Endothelial cell (in vitro differentiated cells): ENCODE data around the gene WTAP. TPM values are rescaled to one million over a fixed set of nuclear protein-coding genes. Genes with fewer than 3 reads are reported as not detected.
"Not testable (repeated sequence)": the region's sequence is repeated elsewhere in the genome, so short reads cannot be mapped to it uniquely, and the experiment has no call there.

Experiments
- DNase-seq: peaks from one replicate; pipeline ENCODE4 v3.0.0; 2021; ENCODE audit warnings: low spot score
- H3K27ac Mint-ChIP-seq: one replicate; pipeline ENCODE4 v1.8.0; 2021; ENCODE audit warnings: mixed read lengths, inconsistent platforms; ENCODE audit not compliant: unreplicated experiment
- H3K27me3 Mint-ChIP-seq: one replicate; pipeline ENCODE4 v1.8.0; 2021; ENCODE audit warnings: mild to moderate bottlenecking, moderate library complexity, mixed read lengths, inconsistent platforms; ENCODE audit not compliant: unreplicated experiment
- H3K36me3 Mint-ChIP-seq: one replicate; pipeline ENCODE4 v1.8.0; 2021; ENCODE audit warnings: mild to moderate bottlenecking, low read depth, mixed read lengths, inconsistent platforms; ENCODE audit not compliant: unreplicated experiment
- H3K4me1 Mint-ChIP-seq: one replicate; pipeline ENCODE4 v1.8.0; 2021; ENCODE audit warnings: mild to moderate bottlenecking, mixed read lengths, inconsistent platforms; ENCODE audit not compliant: unreplicated experiment
- H3K4me3 Mint-ChIP-seq: one replicate; pipeline ENCODE4 v1.8.0; 2021; ENCODE audit warnings: mild to moderate bottlenecking, mixed read lengths, inconsistent platforms; ENCODE audit not compliant: unreplicated experiment
- H3K9me3 Mint-ChIP-seq: one replicate; pipeline ENCODE4 v1.8.0; 2021; ENCODE audit warnings: mixed read lengths, inconsistent platforms; ENCODE audit not compliant: unreplicated experiment
- CTCF ChIP-seq: fragments of 200-600 bp; sonication (generic); IDR thresholded peaks from one replicate; pipeline ENCODE4 v1.5.0; 2021; ENCODE audit warnings: antibody characterized with exemption; ENCODE audit not compliant: unreplicated experiment
- total RNA-seq: library from RNA; stranded (reverse); fragmentation: NEBNext Ultra II Directional; extraction: Animal tissue kit (Norgen Biotek cat#: 25700); gene quantifications from one replicate; pipeline ENCODE4 v1.2.1, GENCODE V29; 2021; ENCODE audit not compliant: unreplicated experiment

The WTAP gene
- total RNA-seq, 1 donor from 2014 or later: 95.4 TPM

DNA sequence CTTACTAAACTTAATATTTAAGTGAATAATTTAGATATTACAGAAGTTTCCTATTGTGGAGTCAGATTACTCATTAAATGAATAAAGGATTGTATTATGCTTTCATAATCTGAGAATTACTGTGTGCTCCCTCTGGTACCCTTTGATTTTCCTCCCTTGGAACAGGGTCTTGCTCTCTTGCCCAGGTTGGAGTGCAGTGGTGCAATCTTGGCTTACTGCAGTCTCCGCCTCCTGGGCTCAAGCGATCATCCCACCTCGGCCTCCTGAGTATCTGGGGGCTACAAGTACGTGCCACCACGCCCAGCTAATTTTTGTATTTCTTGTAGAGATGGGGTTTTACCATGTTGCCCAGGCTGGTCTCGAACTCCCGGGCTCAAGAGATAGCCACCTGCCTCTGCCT is 9.6 kb downstream of the WTAP start:
- Mint-ChIP-seq H3K4me3 (no peak overlapping the region), H3K36me3 (peaks cover 6% of the 10 kb centered on the region), H3K9me3 (no peaks in the 10 kb centered on the region), H3K27ac (no peak overlapping the region), H3K27me3 (no peaks in the 10 kb centered on the region), H3K4me1 (no peaks in the 10 kb centered on the region)
- TF ChIP-seq CTCF: no peak
- no peak for DNase-seq

GRCh38 chr6:159739341-159739740 is 12.0 kb downstream of the WTAP start:
- Mint-ChIP-seq H3K27ac (no peak overlapping the region), H3K27me3 (no peaks in the 10 kb centered on the region), H3K4me1 (no peaks in the 10 kb centered on the region), H3K4me3 (no peak overlapping the region), H3K36me3 (peaks cover 14% of the 10 kb centered on the region), H3K9me3 (no peaks in the 10 kb centered on the region)
- no peak for TF ChIP-seq CTCF
- no peak for DNase-seq

DNA sequence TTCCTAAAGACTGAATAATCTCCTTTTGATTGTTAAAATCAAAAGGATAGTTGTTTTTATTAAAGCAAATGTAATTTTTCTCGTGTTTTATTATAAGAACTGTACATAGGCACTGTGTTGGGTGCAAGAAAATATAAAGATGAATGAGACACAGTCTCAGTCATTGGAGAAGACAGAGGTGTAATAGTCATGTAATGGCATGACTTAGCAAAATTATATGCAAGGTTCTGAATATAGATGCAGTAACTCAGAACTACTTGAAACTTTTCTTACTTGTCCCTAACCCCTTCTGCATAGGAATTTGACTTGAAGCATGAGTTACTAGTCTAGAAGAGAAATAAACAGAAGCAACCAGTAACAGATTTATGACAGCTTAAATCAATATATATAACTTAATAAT is 14.9 kb downstream of the WTAP start:
- no peak for TF ChIP-seq CTCF
- no peaks in the 10 kb centered on the region for H3K9me3 Mint-ChIP-seq
- peaks cover 3% of the 10 kb centered on the region for H3K27me3 Mint-ChIP-seq
- H3K36me3 Mint-ChIP-seq: peaks cover 27% of the 10 kb centered on the region
- H3K4me1 Mint-ChIP-seq: no peaks in the 10 kb centered on the region
- DNase-seq: no peak
- no peak overlapping the region for H3K27ac Mint-ChIP-seq
- no peak overlapping the region for H3K4me3 Mint-ChIP-seq

DNA sequence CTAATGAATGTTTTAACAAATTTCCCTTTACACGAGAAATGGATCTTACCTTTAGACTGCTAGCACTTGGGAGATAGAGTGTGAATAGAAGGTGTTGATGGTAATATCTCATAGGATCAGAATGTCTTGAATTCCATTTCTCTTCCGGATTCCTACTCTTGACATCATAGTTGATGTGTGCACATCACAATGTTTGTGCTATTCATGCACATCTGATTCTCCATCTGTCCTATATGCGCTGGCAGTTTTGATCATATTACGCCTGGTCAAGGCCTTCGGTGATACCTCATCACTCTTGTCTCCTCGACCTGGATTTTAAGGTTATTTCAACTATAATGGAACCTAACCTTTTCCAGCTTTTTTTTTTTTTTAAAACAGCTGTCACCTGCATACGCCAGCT is 17.8 kb downstream of the WTAP start:
- no peak for TF ChIP-seq CTCF
- Mint-ChIP-seq H3K27me3 (peaks cover 3% of the 10 kb centered on the region), H3K4me1 (no peaks in the 10 kb centered on the region), H3K4me3 (no peak overlapping the region), H3K27ac (no peak overlapping the region), H3K36me3 (peaks cover 39% of the 10 kb centered on the region), H3K9me3 (no peaks in the 10 kb centered on the region)
- no peak for DNase-seq

DNA sequence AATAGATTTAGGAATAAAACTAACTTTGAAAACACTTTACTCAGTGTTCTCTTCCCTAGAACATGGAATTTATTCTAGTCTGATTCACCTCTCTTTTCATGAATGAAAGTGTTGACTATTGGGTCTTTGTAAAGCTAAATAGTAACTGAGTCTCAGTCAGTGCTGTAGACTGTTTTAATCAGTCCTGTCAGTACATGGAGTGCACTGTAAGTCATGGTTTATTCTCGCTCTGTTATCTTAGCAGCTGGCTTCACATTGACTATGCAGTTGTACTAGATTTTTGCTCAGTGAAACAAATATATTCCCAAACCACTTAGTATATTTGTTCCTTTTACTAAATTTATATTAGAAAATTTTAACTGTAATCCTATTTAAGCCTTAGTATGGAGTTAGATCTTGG is 19.5 kb downstream of the WTAP start:
- Mint-ChIP-seq H3K27ac (no peak overlapping the region), H3K4me3 (no peak overlapping the region), H3K4me1 (no peaks in the 10 kb centered on the region), H3K36me3 (peaks cover 34% of the 10 kb centered on the region), H3K9me3 (no peaks in the 10 kb centered on the region), H3K27me3 (peaks cover 3% of the 10 kb centered on the region)
- no peak for TF ChIP-seq CTCF
- no peak for DNase-seq

- not testable (repeated sequence) for DNase-seq, H3K27ac Mint-ChIP-seq, H3K9me3 Mint-ChIP-seq, H3K27me3 Mint-ChIP-seq, H3K4me1 Mint-ChIP-seq
- Mint-ChIP-seq H3K4me3 (peak overlapping the region; percentile 44), H3K36me3 (peaks cover 31% of the 10 kb centered on the region)
Observed at GRCh38 chr6:159748127-159748526, 20.8 kb downstream of the WTAP start.
